Ovary (tissue), 9 donors: ENCODE data around the gene WDR7. TPM values are rescaled to one million over a fixed set of nuclear protein-coding genes. Genes with fewer than 3 reads are reported as not detected.

Source experiments
- DNase-seq, 5 donors: peaks; one replicate each; pipeline ENCODE4 v3.0.0-alpha.2; 2019 to 2020
- H3K27ac ChIP-seq, 2 donors: fragments of 200-600 bp; one replicate each; pipeline versions ENCODE4 v1.5.1 to v1.8.0; 2019 to 2022
- H3K27me3 ChIP-seq: fragments of 200-600 bp; one replicate; pipeline ENCODE4 v1.8.0; 2022
- H3K36me3 ChIP-seq: fragments of 200-600 bp; sonication (generic); one replicate; pipeline ENCODE4 v1.5.1; 2019
- H3K4me1 ChIP-seq: one replicate; pipeline ENCODE4 v1.8.1; 2013; ENCODE audit warnings: mild to moderate bottlenecking, moderate library complexity; ENCODE audit not compliant: insufficient read depth
- H3K4me3 ChIP-seq: fragments of 200-600 bp; sonication (generic); one replicate; pipeline ENCODE4 v1.5.1; 2017
- H3K9me3 ChIP-seq, 2 donors: fragments of 200-600 bp in 1 of 2; sonication (generic) in 1 of 2; one replicate each; pipeline versions ENCODE4 v1.5.1 to v1.8.1; 2013 to 2019; ENCODE audit warnings: mild to moderate bottlenecking in 1 of 2, moderate library complexity in 1 of 2
- CTCF ChIP-seq, 3 donors: fragments of 450-650 bp in 2 of 3; fragments of 200-600 bp in 1 of 3; IDR thresholded peaks; one replicate each; pipeline versions ENCODE4 v1.5.1 to v1.8.0; 2016 to 2022; ENCODE audit warnings: antibody characterized with exemption in 3 of 3, mild to moderate bottlenecking in 1 of 3
- EP300 ChIP-seq: sonication (generic); formaldehyde crosslinking; IDR thresholded peaks from one replicate; pipeline ENCODE4 v1.6.1; 2017; ENCODE audit warnings: antibody characterized with exemption
- POLR2A ChIP-seq: fragments of 450-650 bp; IDR thresholded peaks from one replicate; pipeline ENCODE4 v1.6.1; 2017; ENCODE audit warnings: antibody characterized with exemption, mild to moderate bottlenecking, moderate library complexity
- WGBS, 3 donors: extraction: QIAGEN DNeasy Blood & Tissue Kit in 1 of 3; methylation state at CpG; one replicate each; pipeline versions ENCODE4 v1.1.5 to v1.1.7; 2013 to 2017; 5-methylcytosine and 5-hydroxymethylcytosine counted together
- intact Hi-C, 4 donors: fragments of 100-400 bp; cut with DNase I; formaldehyde crosslinking; loops; one replicate each; pipeline versions ENCODE4 v1.11.0 to v1.15.1; 2022 to 2023
- polyA plus RNA-seq, 2 donors: library from polyadenylated mRNA; stranded (reverse); fragments of 200-250 nt in 1 of 2; fragments of 350-450 nt in 1 of 2; fragmentation: Illumina TruSeq in 1 of 2; extraction: RNeasy Lipid Tissue Mini Kit (QIAGEN cat#74804) in 1 of 2; gene quantifications; one replicate each; pipeline ENCODE4 v1.2.3, GENCODE V29; 2013 to 2014
- total RNA-seq, 7 donors: library from RNA; depleted of rRNA in 2 of 7; stranded (reverse); fragments of >200 nt in 2 of 7; fragmentation: NEBNext Ultra II Directional in 3 of 7; extraction: Animal tissue kit (Norgen Biotek cat#: 25700) in 3 of 7; gene quantifications; one replicate each; pipeline versions ENCODE4 v1.1.0 to v1.2.4, GENCODE V29; 2016 to 2023
- donor health status: DM: no; HTN: no; CAD: no; lungs with moderate emphysema.
- donor health status: DM: no; HTN: no; CAD: no.
- donor health status: Bipolar disorder and iron deficiency.
- donor health status: DM: yes; HTN: yes; CAD: no.
- donor health status: DM: no; HTN: no; CAD: no.
- donor health status: DM: yes; HTN: yes; CAD: no.

WDR7 gene
- total and polyA plus RNA-seq, 9 donors: 4.8 to 29.1 (median 24.7) TPM

- no peaks in the 10 kb centered on the region for H3K27me3 ChIP-seq
- H3K4me3 ChIP-seq: no peak overlapping the region
- H3K36me3 ChIP-seq: no peaks in the 10 kb centered on the region
- no peaks in the 10 kb centered on the region for H3K4me1 ChIP-seq
- no peak for TF ChIP-seq CTCF (IDR thresholded peaks at IDR 0.05)
- TF ChIP-seq EP300: no peak
- no peak for TF ChIP-seq POLR2A
- no peak for DNase-seq
- no peaks in the 10 kb centered on the region for H3K9me3 ChIP-seq
- H3K27ac ChIP-seq: no peak overlapping the region
- intact Hi-C loops: no loop called here
- 91 to 94% (median 93%) methylated on average over 5 of the region's 5 CpGs for WGBS, 3 donors
Measured at GRCh38 chr18:56715121-56715520, 64.0 kb downstream of the WDR7 start.

GRCh38 chr18:56716692-56717146, 65.6 kb downstream of the WDR7 start:
- 76 to 85% (median 78%) methylated on average over 2 of the region's 2 CpGs for WGBS, 3 donors
- Histone ChIP-seq H3K36me3 (no peaks in the 10 kb centered on the region), H3K9me3 (no peaks in the 10 kb centered on the region), H3K4me3 (no peak overlapping the region), H3K27ac (no peak overlapping the region), H3K27me3 (no peaks in the 10 kb centered on the region), H3K4me1 (no peaks in the 10 kb centered on the region)
- DNase-seq: no peak
- TF ChIP-seq EP300: no peak
- no peak for TF ChIP-seq CTCF (IDR thresholded peaks at IDR 0.05)
- TF ChIP-seq POLR2A: no peak
- intact Hi-C loops: no loop called here

GRCh38 chr18:56721031-56721430, 69.9 kb downstream of the WDR7 start:
- no peak for DNase-seq
- TF ChIP-seq POLR2A (no peak), CTCF (IDR thresholded peaks at IDR 0.05) (no peak), EP300 (no peak)
- H3K27me3 ChIP-seq: no peaks in the 10 kb centered on the region
- H3K27ac ChIP-seq: no peak overlapping the region
- H3K4me1 ChIP-seq: no peaks in the 10 kb centered on the region
- no peaks in the 10 kb centered on the region for H3K9me3 ChIP-seq
- no peaks in the 10 kb centered on the region for H3K36me3 ChIP-seq
- no peak overlapping the region for H3K4me3 ChIP-seq
- WGBS, 3 donors: 33 to 49% (median 46%) methylated on average over 1 of the region's 1 CpG
- intact Hi-C loops: no loop called here

- H3K4me1 ChIP-seq: no peaks in the 10 kb centered on the region
- H3K4me3 ChIP-seq: no peak overlapping the region
- no peaks in the 10 kb centered on the region for H3K36me3 ChIP-seq
- H3K27me3 ChIP-seq: no peaks in the 10 kb centered on the region
- no peak for DNase-seq
- no peak overlapping the region for H3K27ac ChIP-seq
- intact Hi-C loops: no loop called here
- H3K9me3 ChIP-seq: no peaks in the 10 kb centered on the region
- TF ChIP-seq CTCF (IDR thresholded peaks at IDR 0.05) (no peak), POLR2A (no peak), EP300 (no peak)
- 79 to 88% (median 81%) methylated on average over 3 of the region's 3 CpGs for WGBS, 3 donors
Measured at GRCh38 chr18:56721491-56721890, 70.3 kb downstream of the WDR7 start.

GRCh38 chr18:56722518-56722917, 71.4 kb downstream of the WDR7 start:
- no peak for TF ChIP-seq EP300
- TF ChIP-seq POLR2A: no peak
- no peak for TF ChIP-seq CTCF (IDR thresholded peaks at IDR 0.05)
- no peak overlapping the region for H3K4me3 ChIP-seq
- H3K36me3 ChIP-seq: no peaks in the 10 kb centered on the region
- H3K27ac ChIP-seq: no peak overlapping the region
- no peaks in the 10 kb centered on the region for H3K4me1 ChIP-seq
- no peak for DNase-seq
- H3K9me3 ChIP-seq: no peaks in the 10 kb centered on the region
- H3K27me3 ChIP-seq: no peaks in the 10 kb centered on the region
- intact Hi-C loops: no loop called here
